GM13976 (cell line): Measurements from ENCODE around the gene HCN2.
"Not testable (repeated sequence)": the region's sequence is repeated elsewhere in the genome, so short reads cannot be mapped to it uniquely, and the experiment has no call there.

ENCODE experiments used
- DNase-seq: peaks from one replicate; pipeline ENCODE4 v3.0.0; 2012; ENCODE audit warnings: low spot score
- in situ Hi-C: fragments of 300-500 bp; cut with MboI; formaldehyde crosslinking; loops from one replicate; pipeline ENCODE4 v1.12.0; 2022; ENCODE audit warnings: low sequenced_read_pairs, mixed read lengths, inconsistent platforms; ENCODE audit not compliant: unreplicated experiment
- TF ChIP-seq, protein P1 (sequence below): IDR thresholded peaks from 2 replicates; pipeline ENCODE4 v1.5.1; 2012; ENCODE audit warnings: borderline replicate concordance, mild to moderate bottlenecking; ENCODE audit not compliant: insufficient read depth; ENCODE audit errors: extremely low read depth, missing control alignments, control extremely low read depth

HCN2 gene

GRCh38 chr19:581399-582111 is 8.1 kb upstream of the HCN2 start:
- in situ Hi-C loops: loop anchor here (25.0 kb wide), 1 partner anchor 156 kb away; no protein-coding TSS in a partner anchor
- no peak for DNase-seq
- TF ChIP-seq, protein P1, sequence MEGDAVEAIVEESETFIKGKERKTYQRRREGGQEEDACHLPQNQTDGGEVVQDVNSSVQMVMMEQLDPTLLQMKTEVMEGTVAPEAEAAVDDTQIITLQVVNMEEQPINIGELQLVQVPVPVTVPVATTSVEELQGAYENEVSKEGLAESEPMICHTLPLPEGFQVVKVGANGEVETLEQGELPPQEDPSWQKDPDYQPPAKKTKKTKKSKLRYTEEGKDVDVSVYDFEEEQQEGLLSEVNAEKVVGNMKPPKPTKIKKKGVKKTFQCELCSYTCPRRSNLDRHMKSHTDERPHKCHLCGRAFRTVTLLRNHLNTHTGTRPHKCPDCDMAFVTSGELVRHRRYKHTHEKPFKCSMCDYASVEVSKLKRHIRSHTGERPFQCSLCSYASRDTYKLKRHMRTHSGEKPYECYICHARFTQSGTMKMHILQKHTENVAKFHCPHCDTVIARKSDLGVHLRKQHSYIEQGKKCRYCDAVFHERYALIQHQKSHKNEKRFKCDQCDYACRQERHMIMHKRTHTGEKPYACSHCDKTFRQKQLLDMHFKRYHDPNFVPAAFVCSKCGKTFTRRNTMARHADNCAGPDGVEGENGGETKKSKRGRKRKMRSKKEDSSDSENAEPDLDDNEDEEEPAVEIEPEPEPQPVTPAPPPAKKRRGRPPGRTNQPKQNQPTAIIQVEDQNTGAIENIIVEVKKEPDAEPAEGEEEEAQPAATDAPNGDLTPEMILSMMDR: no peak

DNA sequence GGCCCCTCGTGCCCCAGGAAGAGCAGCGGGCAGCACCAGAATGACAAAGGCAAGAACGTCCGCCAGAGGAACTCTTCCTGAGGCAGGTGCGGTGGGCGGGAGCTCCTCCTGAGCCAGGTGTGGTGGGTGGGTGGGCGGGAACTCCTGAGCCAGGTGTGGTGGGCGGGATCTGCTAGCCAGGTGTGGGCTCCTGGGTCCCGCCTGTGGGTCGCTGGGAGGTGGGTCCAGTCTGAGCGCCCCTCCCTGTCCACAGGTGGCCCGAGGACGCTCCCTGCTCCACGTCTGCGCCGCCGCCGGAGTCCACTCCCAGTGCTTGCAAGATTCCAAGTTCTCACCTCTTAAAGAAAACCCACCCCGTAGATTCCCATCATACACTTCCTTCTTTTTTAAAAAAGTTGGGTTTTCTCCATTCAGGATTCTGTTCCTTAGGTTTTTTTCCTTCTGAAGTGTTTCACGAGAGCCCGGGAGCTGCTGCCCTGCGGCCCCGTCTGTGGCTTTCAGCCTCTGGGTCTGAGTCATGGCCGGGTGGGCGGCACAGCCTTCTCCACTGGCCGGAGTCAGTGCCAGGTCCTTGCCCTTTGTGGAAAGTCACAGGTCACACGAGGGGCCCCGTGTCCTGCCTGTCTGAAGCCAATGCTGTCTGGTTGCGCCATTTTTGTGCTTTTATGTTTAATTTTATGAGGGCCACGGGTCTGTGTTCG is 7.0 kb upstream of the HCN2 start:
- DNase-seq: no peak
- in situ Hi-C loops: loop anchor here (25.0 kb wide), 1 partner anchor 155 kb away; no protein-coding TSS in a partner anchor
- TF ChIP-seq, protein P1: no peak

DNA sequence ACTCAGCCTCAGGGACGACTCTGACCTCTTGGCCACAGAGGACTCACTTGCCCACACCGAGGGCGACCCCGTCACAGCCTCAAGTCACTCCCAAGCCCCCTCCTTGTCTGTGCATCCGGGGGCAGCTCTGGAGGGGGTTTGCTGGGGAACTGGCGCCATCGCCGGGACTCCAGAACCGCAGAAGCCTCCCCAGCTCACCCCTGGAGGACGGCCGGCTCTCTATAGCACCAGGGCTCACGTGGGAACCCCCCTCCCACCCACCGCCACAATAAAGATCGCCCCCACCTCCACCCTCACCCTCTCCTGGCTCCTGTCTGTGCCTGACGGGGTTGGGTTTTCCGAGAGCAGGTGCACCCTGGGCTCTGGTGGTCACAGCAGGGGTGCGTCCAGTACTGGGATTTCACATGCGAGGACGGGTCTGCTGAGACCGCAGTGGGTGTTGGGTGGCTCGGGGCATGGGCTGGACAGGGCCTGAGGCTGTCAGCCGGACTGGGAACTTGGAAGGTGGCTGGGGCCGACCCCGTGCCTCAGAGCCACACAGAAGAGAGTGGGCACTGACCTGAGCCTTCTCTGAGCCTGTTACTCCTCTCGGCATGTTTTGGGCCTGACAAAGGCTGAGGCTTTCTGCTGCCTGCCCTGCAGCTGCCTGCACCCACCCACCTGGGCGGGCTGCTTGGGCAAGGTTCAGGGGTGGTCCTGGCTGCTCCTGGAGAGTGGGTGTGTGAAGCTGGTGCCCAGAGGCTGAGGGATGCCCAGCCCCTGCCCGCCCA is 6.3 kb upstream of the HCN2 start:
- no peak for DNase-seq
- TF ChIP-seq, protein P1: no peak
- in situ Hi-C loops: loop anchor here (25.0 kb wide), 1 partner anchor 154 kb away; no protein-coding TSS in a partner anchor

DNA sequence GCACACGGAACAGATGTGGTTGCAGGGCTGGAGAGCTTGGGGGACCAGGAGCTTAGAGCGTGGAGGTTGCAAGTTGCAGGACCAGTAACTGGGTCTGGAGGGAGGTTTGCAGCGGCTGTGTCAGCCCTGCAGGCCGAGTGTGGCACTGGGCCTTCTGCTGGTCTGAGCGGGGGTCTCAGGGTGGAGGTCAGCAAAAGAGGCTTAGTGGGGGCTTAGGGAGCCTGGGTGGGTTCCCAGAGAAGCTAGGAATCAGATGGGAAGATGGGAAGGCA is 5.8 kb upstream of the HCN2 start:
- no peak for DNase-seq
- in situ Hi-C loops: loop anchor here (25.0 kb wide), 1 partner anchor 153 kb away; no protein-coding TSS in a partner anchor
- TF ChIP-seq, protein P1: no peak

DNA sequence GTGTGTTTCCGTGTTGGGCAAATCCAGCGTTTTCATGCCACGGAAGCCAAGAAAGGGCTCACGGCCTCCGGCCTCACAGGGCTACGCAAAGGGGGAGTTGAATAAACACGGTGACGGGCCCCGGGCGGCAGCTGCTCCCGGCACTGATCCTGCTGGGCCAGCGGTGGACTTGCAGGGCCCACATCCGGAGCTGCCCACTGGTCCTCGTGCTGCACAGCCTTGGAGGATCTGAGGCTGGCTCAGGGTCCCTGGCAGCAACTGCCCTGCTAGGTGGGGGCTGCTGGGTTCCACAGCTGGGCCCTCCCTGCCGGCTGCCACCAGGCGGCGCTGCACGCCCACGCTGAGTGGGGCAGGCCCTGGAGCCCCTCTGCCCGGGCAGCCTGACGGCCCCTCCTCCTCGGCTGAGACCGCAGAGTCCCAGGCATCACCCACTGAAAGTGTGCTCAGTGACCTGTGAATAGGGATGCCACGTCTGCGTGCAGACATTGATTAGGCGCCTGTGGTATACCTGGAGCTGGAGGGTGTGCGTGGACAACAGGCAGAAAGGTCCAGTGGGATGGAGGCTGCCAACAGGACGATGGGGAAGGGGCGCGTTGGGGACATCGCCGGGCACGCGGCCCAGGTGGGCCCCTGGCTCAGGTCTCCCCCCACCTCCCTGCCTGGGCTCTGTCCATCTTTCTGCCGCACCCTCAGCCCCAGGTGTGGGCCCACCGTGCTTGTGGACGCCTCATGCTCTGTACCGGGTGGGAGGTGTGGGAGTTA is 5.3 kb upstream of the HCN2 start:
- in situ Hi-C loops: loop anchor here (25.0 kb wide), 1 partner anchor 153 kb away; no protein-coding TSS in a partner anchor
- TF ChIP-seq, protein P1: peak; percentile 93
- peak; percentile 87 for DNase-seq

- in situ Hi-C loops: loop anchor here (25.0 kb wide), 1 partner anchor 152 kb away; no protein-coding TSS in a partner anchor
- DNase-seq: not testable (repeated sequence)
Measured at GRCh38 chr19:585146-585545, 4.5 kb upstream of the HCN2 start.
